ENCODE results near the gene VCY1B. TPM values are rescaled to one million over a fixed set of nuclear protein-coding genes. Genes with fewer than 3 reads are reported as not detected.
"Not testable (repeated sequence)": the region's sequence is repeated elsewhere in the genome, so short reads cannot be mapped to it uniquely, and the experiment has no call there.

Gene VCY1B
- total RNA-seq (not detected in 2 replicates), polyA plus RNA-seq (not detected in 2 replicates), polyA minus RNA-seq (not detected in 2 replicates)
- not detected for total RNA-seq (2013)

DNA sequence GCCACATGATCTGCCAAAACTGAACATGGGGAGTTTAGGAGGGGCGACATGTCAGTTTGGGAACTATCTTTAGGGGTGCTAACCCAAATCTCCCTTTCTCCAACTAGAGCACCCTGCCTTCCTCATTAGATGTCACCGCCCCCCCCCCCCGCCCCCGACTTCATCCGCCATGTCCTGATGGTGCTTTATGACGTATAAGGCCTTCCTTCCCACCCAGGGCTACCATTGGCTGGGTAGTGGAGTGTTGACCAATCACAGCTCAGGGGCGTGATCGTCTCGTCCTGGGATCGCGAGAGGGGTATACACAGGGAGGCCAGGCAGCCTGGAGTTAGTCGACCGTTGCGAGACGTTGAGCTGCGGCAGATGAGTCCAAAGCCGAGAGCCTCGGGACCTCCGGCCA is at the start of gene VCY1B:
TSS of gene VCY1B (plus strand) at position 301 of the 400 bp plus-strand sequence. CDS start at position 364, 63 bp downstream.
- intact Hi-C loops (cut with micrococcal nuclease); H2AFZ ChIP-seq (ENCODE audit: insufficient read depth, low read depth, low read length, poor library complexity, severe bottlenecking); H3K27ac ChIP-seq (ENCODE audit: low read length in 2 of 2); H3K4me1 Mint-ChIP-seq; H3K36me3 ChIP-seq (replicated peaks in 1 of 2; ENCODE audit: control extremely low read depth in 1 of 2, control insufficient read depth in 1 of 2, extremely low read depth in 1 of 2, insufficient read depth in 2 of 2, low read length in 1 of 2); H3K9ac ChIP-seq (ENCODE audit: low read length); H3K4me1 ChIP-seq (ENCODE audit: control insufficient read depth in 2 of 2, insufficient read depth in 2 of 2, low read length in 2 of 2); H3K4me2 ChIP-seq (replicated peaks; ENCODE audit: low read depth, low read length, poor library complexity, severe bottlenecking); H3K4me3 Mint-ChIP-seq; H4K20me1 ChIP-seq (ENCODE audit: control insufficient read depth, insufficient read depth, low read length, poor library complexity, severe bottlenecking); H3K27me3 Mint-ChIP-seq; POLR2A ChIA-PET; H3K27me3 ChIP-seq (replicated peaks in 1 of 4; ENCODE audit: control extremely low read depth in 1 of 4, control insufficient read depth in 3 of 4, insufficient read depth in 4 of 4, low read length in 3 of 4); H3K79me2 ChIP-seq (ENCODE audit: control insufficient read depth, insufficient read depth, low read length); DNase-seq; ATAC-seq (ENCODE audit: low read depth); H3K9me3 Mint-ChIP-seq (ENCODE audit: insufficient read depth); CTCF ChIA-PET; H3K27ac Mint-ChIP-seq; H3K9me3 ChIP-seq (ENCODE audit: control extremely low read depth in 1 of 3, control insufficient read depth in 2 of 3, insufficient read depth in 1 of 3, low read length in 2 of 3); H3K4me3 ChIP-seq (ENCODE audit: control extremely low read depth in 1 of 5, extremely low read depth in 1 of 5, insufficient read depth in 1 of 5, low read depth in 2 of 5, low read length in 4 of 5): not testable (repeated sequence)
- no CpG with 5 or more reads among the region's 19 CpGs for WGBS (ENCODE audit: insufficient coverage)

DNA sequence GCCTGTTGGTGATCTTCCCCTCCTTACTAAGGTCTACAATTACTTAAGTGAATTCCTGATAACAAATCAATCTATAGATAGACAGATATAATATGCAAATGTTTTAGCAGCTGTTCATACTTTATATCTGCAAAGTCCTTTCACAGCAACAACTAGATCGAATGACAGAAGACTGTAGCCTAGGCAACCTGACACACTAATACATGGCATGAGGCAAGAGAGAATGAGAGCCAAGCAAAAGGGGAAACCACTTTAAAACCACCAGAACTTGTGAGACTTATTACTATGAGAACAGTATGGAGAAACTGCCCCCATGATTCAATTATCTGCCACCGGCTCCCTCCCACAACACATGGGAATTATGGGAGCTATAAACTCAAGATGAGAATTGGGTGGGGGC is 44.1 kb upstream of the VCY1B start:
- H4K20me1 ChIP-seq (ENCODE audit: control insufficient read depth, insufficient read depth, low read length, poor library complexity, severe bottlenecking); intact Hi-C loops (cut with micrococcal nuclease); POLR2A ChIA-PET; H3K27ac Mint-ChIP-seq; H3K9me3 Mint-ChIP-seq (ENCODE audit: insufficient read depth); CTCF ChIA-PET; H2AFZ ChIP-seq (ENCODE audit: insufficient read depth, low read depth, low read length, poor library complexity, severe bottlenecking); H3K9me3 ChIP-seq (ENCODE audit: control extremely low read depth in 1 of 3, control insufficient read depth in 2 of 3, insufficient read depth in 1 of 3, low read length in 2 of 3); DNase-seq; H3K9ac ChIP-seq (ENCODE audit: low read length); H3K27ac ChIP-seq (ENCODE audit: low read length in 2 of 2); ATAC-seq (ENCODE audit: low read depth); H3K4me3 Mint-ChIP-seq; H3K4me1 ChIP-seq (ENCODE audit: control insufficient read depth in 2 of 2, insufficient read depth in 2 of 2, low read length in 2 of 2); H3K4me1 Mint-ChIP-seq; H3K27me3 Mint-ChIP-seq; H3K36me3 ChIP-seq (replicated peaks in 1 of 2; ENCODE audit: control extremely low read depth in 1 of 2, control insufficient read depth in 1 of 2, extremely low read depth in 1 of 2, insufficient read depth in 2 of 2, low read length in 1 of 2); H3K27me3 ChIP-seq (replicated peaks in 1 of 4; ENCODE audit: control extremely low read depth in 1 of 4, control insufficient read depth in 3 of 4, insufficient read depth in 4 of 4, low read length in 3 of 4); H3K79me2 ChIP-seq (ENCODE audit: control insufficient read depth, insufficient read depth, low read length); H3K4me2 ChIP-seq (replicated peaks; ENCODE audit: low read depth, low read length, poor library complexity, severe bottlenecking); H3K4me3 ChIP-seq (ENCODE audit: control extremely low read depth in 1 of 5, extremely low read depth in 1 of 5, insufficient read depth in 1 of 5, low read depth in 2 of 5, low read length in 4 of 5): not testable (repeated sequence)
- no CpG with 5 or more reads among the region's 2 CpGs for WGBS (ENCODE audit: insufficient coverage)

DNA sequence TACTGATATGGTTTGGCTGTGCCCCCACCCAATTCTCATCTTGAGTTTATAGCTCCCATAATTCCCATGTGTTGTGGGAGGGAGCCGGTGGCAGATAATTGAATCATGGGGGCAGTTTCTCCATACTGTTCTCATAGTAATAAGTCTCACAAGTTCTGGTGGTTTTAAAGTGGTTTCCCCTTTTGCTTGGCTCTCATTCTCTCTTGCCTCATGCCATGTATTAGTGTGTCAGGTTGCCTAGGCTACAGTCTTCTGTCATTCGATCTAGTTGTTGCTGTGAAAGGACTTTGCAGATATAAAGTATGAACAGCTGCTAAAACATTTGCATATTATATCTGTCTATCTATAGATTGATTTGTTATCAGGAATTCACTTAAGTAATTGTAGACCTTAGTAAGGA is 25.6 kb upstream of the VCY1B start:
- H3K36me3 ChIP-seq (replicated peaks in 1 of 2; ENCODE audit: control extremely low read depth in 1 of 2, control insufficient read depth in 1 of 2, extremely low read depth in 1 of 2, insufficient read depth in 2 of 2, low read length in 1 of 2); intact Hi-C loops (cut with micrococcal nuclease); H3K4me1 Mint-ChIP-seq; H3K9me3 Mint-ChIP-seq (ENCODE audit: insufficient read depth); H3K27me3 Mint-ChIP-seq; H2AFZ ChIP-seq (ENCODE audit: insufficient read depth, low read depth, low read length, poor library complexity, severe bottlenecking); ATAC-seq (ENCODE audit: low read depth); H3K4me2 ChIP-seq (replicated peaks; ENCODE audit: low read depth, low read length, poor library complexity, severe bottlenecking); DNase-seq; CTCF ChIA-PET; H3K9ac ChIP-seq (ENCODE audit: low read length); H3K79me2 ChIP-seq (ENCODE audit: control insufficient read depth, insufficient read depth, low read length); H3K27ac ChIP-seq (ENCODE audit: low read length in 2 of 2); H3K4me1 ChIP-seq (ENCODE audit: control insufficient read depth in 2 of 2, insufficient read depth in 2 of 2, low read length in 2 of 2); H3K27ac Mint-ChIP-seq; H3K27me3 ChIP-seq (replicated peaks in 1 of 4; ENCODE audit: control extremely low read depth in 1 of 4, control insufficient read depth in 3 of 4, insufficient read depth in 4 of 4, low read length in 3 of 4); H3K4me3 Mint-ChIP-seq; H3K9me3 ChIP-seq (ENCODE audit: control extremely low read depth in 1 of 3, control insufficient read depth in 2 of 3, insufficient read depth in 1 of 3, low read length in 2 of 3); POLR2A ChIA-PET; H4K20me1 ChIP-seq (ENCODE audit: control insufficient read depth, insufficient read depth, low read length, poor library complexity, severe bottlenecking); H3K4me3 ChIP-seq (ENCODE audit: control extremely low read depth in 1 of 5, extremely low read depth in 1 of 5, insufficient read depth in 1 of 5, low read depth in 2 of 5, low read length in 4 of 5): not testable (repeated sequence)
- no CpG with 5 or more reads among the region's 2 CpGs for WGBS (ENCODE audit: insufficient coverage)

Measured in B cell (primary cell).